Esophagus muscularis mucosa (tissue), 3 donors: ENCODE measurements around the gene BRSK1.

ENCODE experiments used
- CTCF ChIP-seq, 3 experiments: fragments of 200-600 bp in 2 of 3; fragments of 450-650 bp in 1 of 3; sonication (generic) in 2 of 3; IDR thresholded peaks; one replicate each; pipeline ENCODE4 v1.5.1; 2017 to 2019; ENCODE audit warnings: antibody characterized with exemption in 3 of 3, mild to moderate bottlenecking in 2 of 3, moderate library complexity in 1 of 3
- POLR2A ChIP-seq: fragments of 450-650 bp; IDR thresholded peaks from one replicate; pipeline ENCODE4 v1.6.1; 2017; ENCODE audit warnings: antibody characterized with exemption, moderate library complexity, mild to moderate bottlenecking, low read depth

DNA sequence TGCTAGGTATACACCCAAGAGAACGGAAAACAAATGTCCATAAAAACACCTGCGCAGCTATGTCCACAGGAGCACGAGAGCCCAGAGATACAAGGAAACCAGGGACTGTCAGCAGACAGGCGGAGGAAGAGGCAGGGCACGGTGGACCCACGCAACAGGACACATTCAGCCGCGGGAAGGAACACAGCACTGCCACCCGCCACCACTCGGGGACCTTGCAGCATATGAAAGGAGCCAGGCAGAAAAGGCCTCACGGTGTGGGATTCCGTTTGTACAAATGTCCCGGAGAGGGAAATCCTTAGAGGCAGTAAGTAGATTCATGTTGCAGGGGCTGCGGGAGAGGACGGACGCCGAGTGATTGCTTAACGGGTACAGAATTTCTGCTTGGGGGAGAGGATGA, 11.7 kb upstream of the BRSK1 start:
- TF ChIP-seq CTCF (IDR thresholded peaks at IDR 0.05) (no peak), POLR2A (no peak)
